Stimulated activated CD4-positive, alpha-beta T cell treated with anti-CD3 and anti-CD28 coated beads, Interleukin-15, amount 100 ng/mL, for 1 hour (primary cell): Measurements from ENCODE around the gene ECE2.
"Not testable (repeated sequence)": the region's sequence is repeated elsewhere in the genome, so short reads cannot be mapped to it uniquely, and the experiment has no call there.

Source experiments
- DNase-seq, 2 donors: peaks; one replicate each; pipeline ENCODE4 v3.0.0-alpha.2; 2020; ENCODE audit warnings: low read depth in 1 of 2, low spot score in 1 of 2

The ECE2 gene

DNA sequence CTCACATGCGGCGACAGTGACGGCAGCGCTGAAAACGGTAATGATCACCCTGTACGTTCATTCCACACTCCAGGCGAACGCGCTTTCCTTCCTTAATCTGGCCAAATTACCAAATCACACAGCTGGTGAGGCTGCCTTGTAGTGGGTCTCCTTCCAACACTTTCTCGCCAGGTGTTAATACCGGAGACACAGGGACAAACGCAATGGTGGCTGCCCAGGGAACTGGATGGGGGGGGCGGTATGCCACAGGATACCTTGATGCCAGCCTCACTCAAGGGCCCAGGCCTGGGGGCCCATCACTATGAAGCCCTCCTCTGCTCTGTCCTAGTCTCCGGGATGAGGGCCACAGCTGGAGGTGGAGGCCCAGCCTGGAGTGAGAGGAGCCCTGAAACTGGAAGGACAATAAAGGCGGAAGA lies 13.1 kb upstream of the ECE2 start:
- no peak for DNase-seq

DNA sequence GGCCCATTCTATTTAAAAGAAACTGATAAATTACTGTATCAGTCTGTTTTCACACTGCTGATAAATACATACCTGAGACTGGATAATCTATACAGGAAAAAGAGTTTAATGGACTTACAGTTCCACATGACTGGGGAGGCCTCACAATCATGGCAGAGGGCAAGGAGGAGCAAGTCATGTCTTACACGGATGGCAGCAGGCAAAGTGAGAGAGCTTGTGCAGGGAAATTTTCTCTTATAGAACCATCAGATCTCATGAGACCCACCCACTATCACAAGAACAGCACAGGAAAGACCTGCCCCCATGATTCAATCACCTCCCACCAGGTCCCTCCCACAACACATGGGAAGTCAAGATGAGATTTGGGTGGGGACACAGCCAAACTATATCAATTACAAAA lies 8.6 kb upstream of the ECE2 start:
- DNase-seq, result not testable (repeated sequence)

DNA sequence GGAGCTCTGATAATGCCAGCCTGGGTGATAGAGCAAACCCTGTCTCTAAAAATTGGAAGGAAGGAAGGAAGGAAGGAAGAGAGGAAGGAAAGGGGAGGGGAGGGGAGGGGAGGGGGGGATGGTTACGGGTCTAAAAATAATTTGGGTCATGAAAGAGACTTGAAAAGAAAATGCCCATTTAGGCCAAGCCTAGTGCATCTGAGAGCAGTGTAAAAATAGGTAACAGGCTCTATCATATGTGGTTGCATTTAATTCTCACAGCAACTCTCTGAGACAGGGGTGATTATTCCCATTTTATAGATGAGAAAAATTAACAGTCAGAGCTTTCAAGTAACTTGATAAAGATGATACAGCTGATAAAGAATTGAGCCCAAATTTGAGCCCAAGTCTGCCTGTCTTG lies 3.6 kb upstream of the ECE2 start:
- no peak for DNase-seq

DNA sequence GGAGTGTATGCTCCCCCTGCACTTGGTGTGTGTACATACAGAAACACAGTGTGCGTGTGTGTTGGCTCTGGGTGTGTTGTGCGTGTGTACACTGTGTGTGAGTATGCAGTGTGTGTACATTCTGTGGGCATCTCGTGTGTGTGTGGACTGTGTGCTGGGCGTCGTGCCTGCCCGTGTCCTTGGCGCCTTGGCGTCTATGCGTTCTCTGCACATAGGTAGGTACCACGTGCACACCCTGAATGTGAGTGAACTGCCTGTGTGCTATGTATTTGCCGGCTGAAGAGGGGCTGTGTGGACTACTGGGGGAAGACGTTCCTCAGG lies 481 bp upstream of the ECE2 start:
- DNase-seq, result no peak

DNA sequence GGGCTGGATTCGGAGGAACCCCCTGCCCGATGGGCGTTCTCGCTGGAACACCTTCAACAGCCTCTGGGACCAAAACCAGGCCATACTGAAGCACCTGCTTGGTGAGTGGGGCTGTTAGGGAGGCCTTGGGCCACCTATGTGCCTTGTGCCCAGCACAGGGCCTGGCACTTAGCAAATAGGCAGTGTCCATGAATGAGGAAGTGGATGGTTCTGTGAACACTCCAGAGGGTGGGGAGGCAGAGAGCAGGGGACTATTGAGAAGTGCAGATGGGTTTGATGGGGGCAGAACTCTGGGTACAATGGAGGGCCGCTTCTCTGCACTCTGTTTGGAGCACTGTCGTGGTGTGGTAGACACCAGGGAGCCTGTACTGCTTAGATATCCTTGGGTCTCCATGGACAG lies 1.5 kb downstream of the ECE2 start:
- DNase-seq, result no peak

DNA sequence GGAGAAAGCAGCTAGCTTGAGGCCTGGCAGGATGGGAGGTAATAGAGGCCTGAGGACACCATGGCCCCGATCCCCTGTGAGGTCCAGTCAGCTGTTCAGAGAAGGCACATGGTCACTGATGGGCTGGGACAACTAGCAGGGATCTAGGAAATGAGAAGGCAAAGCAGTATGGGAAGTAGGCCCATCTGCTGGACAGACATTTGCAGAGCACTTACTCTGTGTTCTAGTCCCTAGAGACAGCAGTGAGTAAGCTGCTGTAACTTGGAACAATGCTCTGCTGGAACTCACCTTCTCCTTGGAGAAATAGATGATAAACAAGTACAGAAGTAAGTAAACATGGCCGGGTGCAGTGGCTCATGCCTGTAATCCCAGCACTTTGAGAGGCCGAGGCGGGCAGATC lies 7.1 kb downstream of the ECE2 start:
- DNase-seq, result no peak

DNA sequence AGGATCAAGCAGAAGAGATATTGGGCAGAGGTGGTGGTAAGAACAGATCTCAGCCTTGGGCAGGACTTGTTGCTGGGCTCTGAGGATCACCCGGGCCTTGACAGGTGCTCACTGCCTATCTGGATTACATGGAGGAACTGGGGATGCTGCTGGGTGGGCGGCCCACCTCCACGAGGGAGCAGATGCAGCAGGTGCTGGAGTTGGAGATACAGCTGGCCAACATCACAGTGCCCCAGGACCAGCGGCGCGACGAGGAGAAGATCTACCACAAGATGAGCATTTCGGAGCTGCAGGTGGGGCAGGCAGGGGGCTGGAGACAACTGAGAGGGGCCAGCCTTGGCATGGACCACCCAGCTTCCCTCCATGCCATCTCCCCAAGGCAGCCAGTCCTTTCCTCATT lies 7.9 kb downstream of the ECE2 start:
- no peak for DNase-seq

DNA sequence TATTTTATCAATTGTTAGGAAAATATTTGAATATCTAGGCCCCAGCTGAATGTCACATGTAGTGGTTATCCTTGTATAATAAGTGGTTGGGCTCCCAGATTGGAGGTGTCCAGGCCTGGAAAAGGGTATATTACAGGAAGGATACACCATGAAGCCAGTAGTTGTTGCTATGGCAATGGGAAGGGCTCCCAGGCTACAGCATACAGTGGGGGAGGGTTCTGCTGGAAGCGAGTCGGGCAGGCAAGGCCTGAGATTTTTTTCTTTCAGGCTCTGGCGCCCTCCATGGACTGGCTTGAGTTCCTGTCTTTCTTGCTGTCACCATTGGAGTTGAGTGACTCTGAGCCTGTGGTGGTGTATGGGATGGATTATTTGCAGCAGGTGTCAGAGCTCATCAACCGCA lies 8.9 kb downstream of the ECE2 start:
- no peak for DNase-seq

DNA sequence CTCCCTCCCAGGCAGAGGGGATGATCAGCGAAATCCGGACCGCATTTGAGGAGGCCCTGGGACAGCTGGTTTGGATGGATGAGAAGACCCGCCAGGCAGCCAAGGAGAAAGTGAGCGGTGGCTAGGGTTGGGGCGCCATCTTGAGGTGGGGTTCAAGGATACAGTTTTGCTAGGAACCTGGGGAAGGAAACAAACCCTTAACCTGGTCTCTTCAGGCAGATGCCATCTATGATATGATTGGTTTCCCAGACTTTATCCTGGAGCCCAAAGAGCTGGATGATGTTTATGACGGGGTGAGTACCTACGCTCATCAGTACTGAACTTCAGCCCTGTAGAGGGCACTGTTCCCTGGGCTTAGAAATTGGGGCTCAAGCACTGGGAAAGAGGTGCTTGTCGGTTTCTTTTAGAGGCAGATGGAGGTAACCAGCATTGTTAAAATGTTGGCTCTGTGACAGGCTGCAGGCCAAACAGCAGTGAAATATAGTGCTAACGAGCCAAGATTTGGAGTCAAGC lies 13.7 kb downstream of the ECE2 start:
- DNase-seq, result peak; percentile 18 to 55

DNA sequence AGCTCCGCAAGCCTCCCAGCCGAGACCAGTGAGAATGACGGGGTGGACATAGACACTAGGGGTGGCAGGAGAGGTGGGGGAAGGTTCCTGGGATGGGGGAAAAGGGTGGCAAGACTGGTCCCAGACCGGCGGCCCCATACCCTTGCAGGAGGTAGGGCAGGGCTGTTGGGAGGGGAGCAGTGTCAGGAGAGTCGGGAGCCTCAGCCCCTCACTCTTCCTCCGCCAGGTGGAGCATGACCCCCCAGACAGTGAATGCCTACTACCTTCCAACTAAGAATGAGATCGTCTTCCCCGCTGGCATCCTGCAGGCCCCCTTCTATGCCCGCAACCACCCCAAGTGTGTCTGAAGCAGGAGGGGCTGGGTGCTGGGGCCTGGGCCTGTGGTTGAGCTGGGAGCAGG lies 14.5 kb downstream of the ECE2 start:
- no peak for DNase-seq

DNA sequence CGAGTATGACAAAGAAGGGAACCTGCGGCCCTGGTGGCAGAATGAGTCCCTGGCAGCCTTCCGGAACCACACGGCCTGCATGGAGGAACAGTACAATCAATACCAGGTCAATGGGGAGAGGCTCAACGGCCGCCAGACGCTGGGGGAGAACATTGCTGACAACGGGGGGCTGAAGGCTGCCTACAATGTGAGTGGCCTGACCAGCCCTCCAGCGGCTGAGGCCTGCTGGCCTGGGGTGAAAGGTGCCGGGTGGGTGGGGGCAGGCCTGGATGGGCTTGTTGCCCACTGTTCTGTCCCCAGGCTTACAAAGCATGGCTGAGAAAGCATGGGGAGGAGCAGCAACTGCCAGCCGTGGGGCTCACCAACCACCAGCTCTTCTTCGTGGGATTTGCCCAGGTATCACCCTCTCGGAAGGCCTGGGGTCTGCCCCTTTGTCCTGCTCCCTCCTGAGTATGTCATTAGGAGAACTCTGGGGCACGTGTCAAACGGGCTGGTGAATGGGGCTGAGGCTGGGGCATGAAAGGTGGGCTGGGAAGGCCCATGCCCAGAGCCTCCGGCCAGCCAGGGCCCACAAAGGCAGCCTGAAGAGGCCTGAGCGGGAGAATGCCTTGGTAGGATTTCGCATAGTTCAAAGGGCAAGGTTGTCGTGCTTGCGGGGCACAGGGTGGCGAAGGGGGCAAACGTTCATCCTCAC lies 15.4 kb downstream of the ECE2 start:
- DNase-seq, result no peak

DNA sequence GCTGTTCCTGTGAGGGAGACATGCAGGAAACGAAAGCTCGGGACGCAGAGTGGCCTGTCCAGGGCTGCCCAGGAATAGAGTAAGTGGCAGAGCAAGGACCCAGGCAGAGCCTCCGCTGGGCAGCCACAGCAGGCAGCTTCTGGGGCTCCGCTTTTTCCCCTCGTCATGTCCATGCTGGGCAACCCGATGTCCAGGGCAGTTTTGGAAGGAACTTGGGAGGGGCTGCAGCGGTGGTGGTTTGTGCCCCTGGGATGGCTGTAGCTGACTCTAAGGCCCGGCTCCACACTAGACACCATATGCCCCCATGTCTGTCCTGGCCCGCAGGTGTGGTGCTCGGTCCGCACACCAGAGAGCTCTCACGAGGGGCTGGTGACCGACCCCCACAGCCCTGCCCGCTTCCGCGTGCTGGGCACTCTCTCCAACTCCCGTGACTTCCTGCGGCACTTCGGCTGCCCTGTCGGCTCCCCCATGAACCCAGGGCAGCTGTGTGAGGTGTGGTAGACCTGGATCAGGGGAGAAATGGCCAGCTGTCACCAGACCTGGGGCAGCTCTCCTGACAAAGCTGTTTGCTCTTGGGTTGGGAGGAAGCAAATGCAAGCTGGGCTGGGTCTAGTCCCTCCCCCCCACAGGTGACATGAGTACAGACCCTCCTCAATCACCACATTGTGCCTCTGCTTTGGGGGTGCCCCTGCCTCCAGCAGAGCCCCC lies 16.1 kb downstream of the ECE2 start:
- no peak for DNase-seq

DNA sequence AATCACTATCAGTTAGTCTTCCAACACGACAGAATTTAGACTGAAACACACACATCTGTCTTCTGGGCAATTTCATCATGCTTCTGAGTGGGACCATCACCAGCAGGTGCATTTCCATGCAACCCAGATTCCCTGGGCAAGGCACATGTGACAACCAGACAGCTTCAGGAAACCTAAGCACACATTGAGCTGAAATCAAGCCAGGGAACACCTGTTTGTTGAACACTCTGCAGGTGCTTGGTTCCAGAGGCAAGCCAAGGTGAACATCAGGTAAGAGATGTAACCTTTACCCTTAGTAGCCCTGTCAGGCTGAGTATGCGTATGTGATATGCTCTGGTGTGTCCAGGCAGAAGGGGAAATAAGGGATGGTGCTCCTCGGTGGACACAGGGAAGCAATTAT lies 19.9 kb downstream of the ECE2 start:
- no peak for DNase-seq

DNA sequence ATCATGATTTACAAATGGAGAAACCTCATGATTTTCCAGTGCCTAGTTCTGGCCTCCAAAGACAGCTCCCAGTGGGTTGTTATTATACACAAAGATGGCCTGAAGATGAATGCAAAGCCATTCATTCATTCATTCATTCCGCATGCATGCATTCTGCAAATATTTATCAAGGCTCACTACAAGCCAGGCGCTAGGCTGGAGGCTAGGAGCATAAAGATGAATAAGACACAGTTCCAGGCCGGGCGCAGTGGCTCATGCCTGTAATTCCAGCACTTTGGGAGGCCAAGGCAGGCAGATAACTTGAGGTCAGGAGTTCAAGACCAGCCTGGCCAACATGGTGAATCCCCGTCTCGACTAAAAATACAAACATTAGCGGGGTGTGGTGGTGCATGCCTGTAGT lies 20.8 kb downstream of the ECE2 start:
- no peak for DNase-seq

DNA sequence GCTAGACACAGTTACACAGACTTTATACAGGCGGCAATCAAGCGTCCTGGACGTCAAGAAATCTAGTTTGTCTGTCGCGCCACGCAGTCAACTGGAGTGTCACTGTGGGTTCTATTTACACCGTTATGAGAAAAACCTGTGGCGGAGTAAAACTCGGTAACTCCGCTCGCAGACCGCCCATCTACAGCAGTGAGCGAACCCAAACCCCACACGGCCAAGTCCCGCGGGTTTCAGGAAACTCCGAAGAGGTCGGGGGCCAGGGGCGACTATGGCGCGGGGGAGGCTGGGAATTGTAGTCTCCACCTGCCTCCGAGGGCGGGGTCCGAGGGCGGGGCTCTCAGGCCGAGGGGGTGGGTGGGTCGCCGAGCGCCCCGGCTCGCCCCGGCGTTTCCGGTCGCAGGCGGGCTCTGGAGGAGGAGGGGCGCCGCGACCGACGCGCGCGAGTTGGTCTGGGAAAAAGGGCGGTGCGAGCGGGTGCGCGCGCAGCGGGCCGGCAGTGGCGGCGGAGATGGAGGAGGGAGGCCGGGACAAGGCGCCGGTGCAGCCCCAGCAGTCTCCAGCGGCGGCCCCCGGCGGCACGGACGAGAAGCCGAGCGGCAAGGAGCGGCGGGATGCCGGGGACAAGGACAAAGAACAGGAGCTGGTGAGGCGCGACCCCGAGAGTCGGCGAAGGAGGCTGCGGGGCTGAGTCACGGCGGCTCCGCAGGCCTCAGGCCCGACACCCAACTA lies 23.1 kb downstream of the ECE2 start, which contains the start of gene PSMD2:
Gene PSMD2 (plus strand): TSS at position 483 of the 729 bp plus-strand sequence. CDS start 26 bp downstream, at position 509.
- peak; percentile 97 to 98 for DNase-seq

DNA sequence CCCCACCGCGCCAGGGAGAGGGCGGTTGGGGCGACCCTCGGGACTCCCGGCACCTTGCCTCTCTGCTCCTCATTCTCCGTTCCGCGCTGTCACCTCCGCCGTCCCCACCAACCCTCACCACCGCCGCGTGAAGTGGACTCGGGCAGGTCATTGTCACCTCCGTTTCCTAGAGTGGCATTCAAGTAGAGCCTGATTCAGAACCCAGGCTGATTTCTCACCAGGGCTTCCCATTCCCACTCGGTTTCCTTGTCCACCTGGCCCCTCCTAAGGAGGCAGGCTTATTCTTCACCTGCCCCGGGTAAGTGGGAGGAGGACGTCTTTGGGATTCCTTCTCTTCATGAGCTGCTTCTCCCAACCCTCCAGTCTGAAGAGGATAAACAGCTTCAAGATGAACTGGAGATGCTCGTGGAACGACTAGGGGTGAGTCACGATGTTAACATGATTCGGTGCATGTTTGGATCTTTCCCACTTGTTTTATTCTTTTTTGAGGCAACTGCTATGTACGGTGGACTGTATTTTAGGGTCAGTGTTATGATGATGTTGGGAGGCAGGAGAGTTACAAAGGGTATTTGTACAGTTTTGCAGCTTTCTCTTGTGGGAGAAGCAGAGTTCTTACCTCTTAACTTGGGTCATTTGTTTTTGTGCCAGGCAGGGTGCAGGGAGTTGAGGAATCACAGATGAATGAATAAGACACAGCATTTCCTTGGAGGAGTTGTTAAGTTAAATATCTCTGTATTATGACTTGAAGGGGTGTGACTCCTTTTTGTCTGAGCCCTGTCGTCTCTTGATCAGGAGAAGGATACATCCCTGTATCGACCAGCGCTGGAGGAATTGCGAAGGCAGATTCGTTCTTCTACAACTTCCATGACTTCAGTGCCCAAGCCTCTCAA lies 23.9 kb downstream of the ECE2 start:
- DNase-seq, result no peak

DNA sequence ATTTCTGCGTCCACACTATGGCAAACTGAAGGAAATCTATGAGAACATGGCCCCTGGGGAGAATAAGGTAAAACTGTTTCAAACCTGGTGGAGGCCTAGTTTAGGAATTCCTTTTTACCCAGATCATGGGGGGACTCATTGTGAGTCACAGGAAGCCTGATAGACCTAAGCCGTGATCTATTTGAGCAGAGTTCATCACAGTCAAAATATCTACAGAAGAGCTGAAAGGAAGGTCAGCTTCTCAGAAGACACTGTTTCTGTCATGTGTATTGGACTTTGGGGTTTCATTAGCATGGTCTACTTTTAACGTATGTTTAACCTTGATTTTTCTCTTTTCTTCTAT lies 24.5 kb downstream of the ECE2 start:
- no peak for DNase-seq

DNA sequence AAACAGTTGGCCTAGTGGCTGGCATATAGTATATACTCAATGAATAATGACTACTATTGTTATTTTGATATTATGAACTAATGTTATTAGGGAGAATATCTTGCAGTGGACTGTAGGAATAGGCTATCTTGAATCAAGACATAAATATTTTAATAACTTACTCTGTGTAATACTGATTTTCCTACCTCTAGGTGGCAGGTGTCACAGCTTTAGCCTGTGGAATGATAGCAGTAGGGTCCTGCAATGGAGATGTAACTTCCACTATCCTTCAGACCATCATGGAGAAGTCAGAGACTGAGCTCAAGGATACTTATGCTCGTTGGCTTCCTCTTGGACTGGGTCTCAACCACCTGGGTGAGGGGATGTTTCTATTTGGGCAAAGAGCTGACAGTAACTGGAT lies 29.8 kb downstream of the ECE2 start:
- DNase-seq, result no peak

DNA sequence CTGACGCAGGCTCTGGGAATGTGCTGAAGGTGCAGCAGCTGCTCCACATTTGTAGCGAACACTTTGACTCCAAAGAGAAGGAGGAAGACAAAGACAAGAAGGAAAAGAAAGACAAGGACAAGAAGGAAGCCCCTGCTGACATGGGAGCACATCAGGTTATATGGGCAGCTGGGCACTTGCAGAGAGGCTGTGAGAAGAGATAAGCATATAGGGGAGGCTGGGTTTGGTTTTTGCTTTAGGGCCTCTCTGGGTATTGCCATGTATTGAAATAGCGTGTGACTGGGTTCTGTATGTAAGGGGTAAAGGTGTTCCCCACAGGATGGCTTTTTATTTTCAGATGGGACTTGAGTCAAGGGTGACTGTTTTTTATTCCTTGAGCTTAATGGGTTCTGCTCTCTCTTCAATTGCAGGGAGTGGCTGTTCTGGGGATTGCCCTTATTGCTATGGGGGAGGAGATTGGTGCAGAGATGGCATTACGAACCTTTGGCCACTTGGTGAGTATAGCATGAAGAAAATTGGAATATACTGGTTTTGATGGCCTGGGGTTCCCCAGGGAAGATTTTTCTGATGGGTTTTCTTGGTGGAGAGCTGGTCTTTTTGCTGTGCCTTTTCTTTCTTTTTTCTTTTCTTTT lies 30.6 kb downstream of the ECE2 start:
- no peak for DNase-seq

DNA sequence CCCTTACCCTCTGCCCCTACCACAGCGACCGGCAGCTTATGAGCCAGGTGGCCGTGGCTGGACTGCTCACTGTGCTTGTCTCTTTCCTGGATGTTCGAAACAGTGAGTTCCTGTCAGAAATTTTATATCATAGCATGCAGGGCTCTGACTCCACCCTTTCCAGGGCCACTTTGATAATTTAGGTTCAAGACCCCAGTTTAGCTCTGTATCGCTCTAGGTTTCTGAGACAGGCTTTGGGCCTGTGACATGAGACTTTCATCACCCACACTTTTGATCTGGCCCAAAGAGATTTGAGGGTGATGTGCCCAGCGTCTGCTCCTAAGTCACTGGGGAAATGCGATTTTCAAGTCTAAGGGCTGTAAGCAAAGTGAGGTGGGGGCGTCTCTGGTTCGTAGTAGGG lies 32.1 kb downstream of the ECE2 start:
- DNase-seq, result no peak

DNA sequence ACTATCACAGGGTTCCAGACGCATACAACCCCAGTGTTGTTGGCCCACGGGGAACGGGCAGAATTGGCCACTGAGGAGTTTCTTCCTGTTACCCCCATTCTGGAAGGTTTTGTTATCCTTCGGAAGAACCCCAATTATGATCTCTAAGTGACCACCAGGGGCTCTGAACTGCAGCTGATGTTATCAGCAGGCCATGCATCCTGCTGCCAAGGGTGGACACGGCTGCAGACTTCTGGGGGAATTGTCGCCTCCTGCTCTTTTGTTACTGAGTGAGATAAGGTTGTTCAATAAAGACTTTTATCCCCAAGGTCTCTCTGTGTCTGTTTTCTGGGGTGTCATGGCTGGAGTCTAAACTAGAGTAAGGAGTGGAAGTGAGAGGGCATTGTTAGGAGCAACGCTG lies 32.9 kb downstream of the ECE2 start:
- DNase-seq, result no peak
